Peyer's patch (tissue), 4 donors: ENCODE data around the gene FNBP1.

Experiments used
- CTCF ChIP-seq, 6 experiments: fragments of 450-650 bp in 4 of 6; fragments of 200-600 bp in 2 of 6; sonication (generic) in 1 of 6; IDR thresholded peaks; one replicate each; pipeline ENCODE4 v1.5.1; 2017 to 2019; ENCODE audit warnings: antibody characterized with exemption in 6 of 6, mild to moderate bottlenecking in 3 of 6, moderate library complexity in 1 of 6
- POLR2A ChIP-seq, 2 donors: fragments of 450-650 bp; IDR thresholded peaks; one replicate each; pipeline ENCODE4 v1.5.1; 2017; ENCODE audit warnings: antibody characterized with exemption in 2 of 2, mild to moderate bottlenecking in 2 of 2, moderate library complexity in 2 of 2

DNA sequence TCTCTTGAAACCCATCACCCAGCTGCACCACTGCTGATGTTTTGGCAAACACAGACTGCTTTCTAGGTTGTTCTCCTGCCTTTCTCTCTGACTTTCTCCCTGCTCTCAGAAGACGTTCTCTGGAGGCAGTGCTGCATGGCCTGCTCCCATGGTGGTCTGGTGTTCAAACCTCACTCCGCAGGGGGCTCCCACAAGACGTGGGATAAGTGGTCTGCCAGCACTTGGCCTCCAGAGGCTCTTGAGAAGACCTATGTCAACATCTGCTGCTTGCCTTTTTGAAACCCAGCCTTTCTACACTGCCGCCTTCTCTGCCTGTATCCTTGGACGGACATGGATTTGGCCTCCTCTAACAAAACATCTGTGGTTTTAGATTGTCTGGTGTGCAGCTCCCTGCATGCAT lies 191.2 kb downstream of the FNBP1 start:
- TF ChIP-seq CTCF (IDR thresholded peaks at IDR 0.05) (no peak), POLR2A (IDR thresholded peaks at IDR 0.05) (no peak)
